Prostate gland (tissue), 2 donors: ENCODE measurements around the gene ST8SIA6.

ENCODE experiments used
- CTCF ChIP-seq, 4 experiments: fragments of 200-600 bp in 2 of 4; fragments of 450-650 bp in 2 of 4; sonication (generic) in 2 of 4; IDR thresholded peaks; 1 replicate in 3 of 4; 2 replicates in 1 of 4; pipeline ENCODE4 v1.5.1; 2016 to 2019; ENCODE audit warnings: antibody characterized with exemption in 4 of 4, mild to moderate bottlenecking in 2 of 4, moderate library complexity in 2 of 4
- POLR2AphosphoS5 ChIP-seq: sonication (generic); formaldehyde crosslinking; IDR thresholded peaks from one replicate; pipeline ENCODE4 v1.6.1; 2017; ENCODE audit warnings: antibody characterized with exemption

DNA sequence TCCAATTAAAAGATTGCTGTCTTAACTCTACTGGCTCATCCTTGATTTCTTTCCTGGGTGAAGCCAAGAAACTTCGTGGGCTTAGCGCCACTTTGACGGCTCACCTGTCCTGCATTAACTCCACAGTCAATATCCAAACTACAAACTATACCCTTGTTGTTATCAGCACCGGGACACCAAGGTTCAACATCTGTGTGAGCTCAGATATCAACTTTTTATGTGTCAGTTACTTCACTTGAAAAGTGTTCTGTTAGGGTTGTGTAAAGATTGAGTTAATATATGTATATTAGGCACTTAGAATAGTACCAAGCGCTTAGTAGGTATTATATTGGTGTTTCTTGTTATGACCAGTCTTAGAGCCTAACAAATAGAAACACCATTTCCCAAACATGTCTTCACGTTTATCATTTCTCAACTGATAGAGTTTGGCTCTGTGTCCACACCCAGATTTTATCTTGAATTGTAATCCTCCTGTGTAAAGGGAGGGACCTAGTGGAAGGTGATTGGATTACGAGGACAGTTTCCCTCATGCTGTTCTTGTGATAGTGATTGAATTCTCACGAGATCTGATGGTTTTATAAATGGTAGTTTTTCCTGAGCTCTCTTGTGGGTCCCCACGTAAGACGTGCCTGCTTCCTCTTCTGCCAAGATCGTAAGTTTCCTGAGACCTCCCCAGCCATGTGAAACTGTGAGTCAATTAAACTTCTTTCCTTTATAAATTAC is 19.0 kb upstream of the ST8SIA6 start:
- TF ChIP-seq POLR2AphosphoS5: no peak
- TF ChIP-seq CTCF (IDR thresholded peaks at IDR 0.05): no peak
